ENCODE data around the gene VEGFC. TPM values are rescaled to one million over a fixed set of nuclear protein-coding genes. Genes with fewer than 3 reads are reported as not detected.

The VEGFC gene
- total RNA-seq, 2 donors from 2014 or later = 0.60 to 0.95 TPM

- no peaks in the 10 kb centered on the region for H3K27me3 Mint-ChIP-seq (ENCODE audit: insufficient read depth)
These were observed 50.5 kb downstream of the VEGFC start for GRCh38 chr4:176742211-176742610.

GRCh38 chr4:176741253-176741652 is 51.5 kb downstream of the VEGFC start:
- Histone ChIP-seq H3K9me3 (ENCODE audit: control insufficient read depth, low read length) (no peaks in the 10 kb centered on the region), H3K4me1 (ENCODE audit: control insufficient read depth, insufficient read depth, low read length) (no peaks in the 10 kb centered on the region), H3K36me3 (ENCODE audit: control insufficient read depth, insufficient read depth, low read length) (no peaks in the 10 kb centered on the region), H3K27me3 (ENCODE audit: control insufficient read depth, insufficient read depth, low read length, poor library complexity, severe bottlenecking) (no peaks in the 10 kb centered on the region), H3K27ac (ENCODE audit: low read depth, low read length) (no peak overlapping the region), H3K4me3 (ENCODE audit: low read length) (no peak overlapping the region), H3K9ac (ENCODE audit: extremely low read depth, low read length, poor library complexity, severe bottlenecking) (no peak overlapping the region)
- no peak for DNase-seq
- Mint-ChIP-seq H3K36me3 (ENCODE audit: low read depth) (no peaks in the 10 kb centered on the region), H3K4me3 (no peak overlapping the region), H3K4me1 (no peaks in the 10 kb centered on the region), H3K27ac (no peak overlapping the region), H3K9me3 (no peaks in the 10 kb centered on the region), H3K27me3 (ENCODE audit: insufficient read depth) (no peaks in the 10 kb centered on the region)
- WGBS, 2 experiments (ENCODE audit: insufficient coverage in 1 of 2, insufficient read length in 1 of 2) = 80 to 82% methylated on average over 1 to 3 of the region's 4 CpGs
- TF ChIP-seq CTCF (conservative IDR thresholded peaks at IDR 0.05) = no peak

More at GRCh38 chr4:176742211-176742610, 50.5 kb downstream of the VEGFC start:
- Mint-ChIP-seq H3K36me3 (ENCODE audit: low read depth) (no peaks in the 10 kb centered on the region), H3K27ac (no peak overlapping the region), H3K4me3 (no peak overlapping the region), H3K9me3 (no peaks in the 10 kb centered on the region), H3K4me1 (no peaks in the 10 kb centered on the region)
- no peaks in the 10 kb centered on the region for H3K4me1 ChIP-seq (ENCODE audit: control insufficient read depth, insufficient read depth, low read length)
- TF ChIP-seq CTCF (conservative IDR thresholded peaks at IDR 0.05) = no peak
- no peaks in the 10 kb centered on the region for H3K36me3 ChIP-seq (ENCODE audit: control insufficient read depth, insufficient read depth, low read length)
- 89 to 97% methylated on average over 3 to 5 of the region's 6 CpGs for WGBS, 2 experiments (ENCODE audit: insufficient coverage in 1 of 2, insufficient read length in 1 of 2)
- no peak overlapping the region for H3K27ac ChIP-seq (ENCODE audit: low read depth, low read length)
- H3K4me3 ChIP-seq (ENCODE audit: low read length) = no peak overlapping the region
- no peak for DNase-seq
- H3K27me3 ChIP-seq (ENCODE audit: control insufficient read depth, insufficient read depth, low read length, poor library complexity, severe bottlenecking) = no peaks in the 10 kb centered on the region
- H3K9ac ChIP-seq (ENCODE audit: extremely low read depth, low read length, poor library complexity, severe bottlenecking) = no peak overlapping the region
- H3K9me3 ChIP-seq (ENCODE audit: control insufficient read depth, low read length) = no peaks in the 10 kb centered on the region

- H3K36me3 Mint-ChIP-seq (ENCODE audit: low read depth) = no peaks in the 10 kb centered on the region
These were observed 57.4 kb downstream of the VEGFC start for GRCh38 chr4:176735300-176735699.

More at GRCh38 chr4:176735300-176735699, 57.4 kb downstream of the VEGFC start:
- no peaks in the 10 kb centered on the region for H3K9me3 ChIP-seq (ENCODE audit: control insufficient read depth, low read length)
- Mint-ChIP-seq H3K4me3 (no peak overlapping the region), H3K27ac (no peak overlapping the region), H3K4me1 (peaks cover 3% of the 10 kb centered on the region), H3K27me3 (ENCODE audit: insufficient read depth) (no peaks in the 10 kb centered on the region), H3K9me3 (no peaks in the 10 kb centered on the region)
- no peak overlapping the region for H3K9ac ChIP-seq (ENCODE audit: extremely low read depth, low read length, poor library complexity, severe bottlenecking)
- H3K27me3 ChIP-seq (ENCODE audit: control insufficient read depth, insufficient read depth, low read length, poor library complexity, severe bottlenecking) = no peaks in the 10 kb centered on the region
- H3K4me3 ChIP-seq (ENCODE audit: low read length) = no peak overlapping the region
- H3K27ac ChIP-seq (ENCODE audit: low read depth, low read length) = no peak overlapping the region
- H3K4me1 ChIP-seq (ENCODE audit: control insufficient read depth, insufficient read depth, low read length) = no peaks in the 10 kb centered on the region
- DNase-seq = no peak
- no peaks in the 10 kb centered on the region for H3K36me3 ChIP-seq (ENCODE audit: control insufficient read depth, insufficient read depth, low read length)
- no peak for TF ChIP-seq CTCF (conservative IDR thresholded peaks at IDR 0.05)
- no CpG with 5 or more reads among the region's 2 CpGs for WGBS, 2 experiments (ENCODE audit: insufficient coverage in 1 of 2, insufficient read length in 1 of 2)
